ENCODE data around the gene DGKZ.
"Not testable (repeated sequence)": the region's sequence is repeated elsewhere in the genome, so short reads cannot be mapped to it uniquely, and the experiment has no call there.

DGKZ gene

DNA sequence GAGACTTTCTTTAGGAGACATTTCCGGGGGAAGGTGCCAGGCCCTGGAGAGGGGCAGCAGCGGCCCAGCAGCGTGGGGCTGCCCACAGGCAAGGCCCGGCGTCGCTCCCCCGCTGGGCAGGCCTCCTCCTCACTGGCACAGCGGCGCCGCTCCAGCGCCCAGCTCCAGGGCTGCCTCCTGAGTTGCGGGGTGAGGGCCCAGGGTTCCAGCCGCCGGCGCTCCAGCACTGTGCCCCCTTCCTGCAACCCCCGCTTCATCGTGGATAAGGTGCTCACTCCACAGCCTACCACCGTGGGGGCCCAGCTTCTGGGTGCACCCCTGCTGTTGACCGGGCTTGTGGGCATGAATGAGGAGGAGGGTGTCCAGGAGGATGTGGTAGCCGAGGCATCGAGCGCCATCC, 19.0 kb downstream of the DGKZ start:
- TF ChIP-seq, protein P1, sequence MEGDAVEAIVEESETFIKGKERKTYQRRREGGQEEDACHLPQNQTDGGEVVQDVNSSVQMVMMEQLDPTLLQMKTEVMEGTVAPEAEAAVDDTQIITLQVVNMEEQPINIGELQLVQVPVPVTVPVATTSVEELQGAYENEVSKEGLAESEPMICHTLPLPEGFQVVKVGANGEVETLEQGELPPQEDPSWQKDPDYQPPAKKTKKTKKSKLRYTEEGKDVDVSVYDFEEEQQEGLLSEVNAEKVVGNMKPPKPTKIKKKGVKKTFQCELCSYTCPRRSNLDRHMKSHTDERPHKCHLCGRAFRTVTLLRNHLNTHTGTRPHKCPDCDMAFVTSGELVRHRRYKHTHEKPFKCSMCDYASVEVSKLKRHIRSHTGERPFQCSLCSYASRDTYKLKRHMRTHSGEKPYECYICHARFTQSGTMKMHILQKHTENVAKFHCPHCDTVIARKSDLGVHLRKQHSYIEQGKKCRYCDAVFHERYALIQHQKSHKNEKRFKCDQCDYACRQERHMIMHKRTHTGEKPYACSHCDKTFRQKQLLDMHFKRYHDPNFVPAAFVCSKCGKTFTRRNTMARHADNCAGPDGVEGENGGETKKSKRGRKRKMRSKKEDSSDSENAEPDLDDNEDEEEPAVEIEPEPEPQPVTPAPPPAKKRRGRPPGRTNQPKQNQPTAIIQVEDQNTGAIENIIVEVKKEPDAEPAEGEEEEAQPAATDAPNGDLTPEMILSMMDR (conservative IDR thresholded peaks at IDR 0.05; ENCODE audit: low read depth, low read length), result no peak
- no peak for DNase-seq (ENCODE audit: low read depth)
- H3K4me3 ChIP-seq (ENCODE audit: low read length), result no peak overlapping the region

DNA sequence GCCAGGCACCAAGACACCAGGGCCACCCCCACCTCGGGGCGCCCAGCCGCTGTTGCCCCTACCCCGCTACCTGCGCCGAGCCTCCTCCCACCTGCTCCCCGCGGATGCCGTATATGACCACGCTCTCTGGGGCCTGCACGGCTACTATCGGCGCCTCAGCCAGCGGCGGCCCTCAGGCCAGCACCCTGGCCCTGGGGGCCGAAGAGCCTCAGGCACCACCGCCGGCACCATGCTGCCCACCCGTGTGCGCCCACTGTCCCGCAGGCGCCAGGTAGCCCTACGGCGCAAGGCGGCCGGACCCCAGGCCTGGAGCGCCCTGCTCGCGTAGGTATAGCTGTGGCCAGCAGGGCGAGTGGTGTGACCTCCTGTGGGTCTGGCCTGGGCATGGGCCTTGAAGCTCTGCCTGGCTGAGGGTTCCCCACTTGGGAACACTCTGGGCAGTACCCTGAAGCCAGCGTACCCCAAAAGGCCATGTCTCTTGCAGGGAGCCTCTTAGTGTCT, 19.4 kb downstream of the DGKZ start:
- H3K4me3 ChIP-seq (ENCODE audit: low read length), result no peak overlapping the region
- no peak for DNase-seq (ENCODE audit: low read depth)
- TF ChIP-seq, protein P1 (conservative IDR thresholded peaks at IDR 0.05; ENCODE audit: low read depth, low read length), result no peak

DNA sequence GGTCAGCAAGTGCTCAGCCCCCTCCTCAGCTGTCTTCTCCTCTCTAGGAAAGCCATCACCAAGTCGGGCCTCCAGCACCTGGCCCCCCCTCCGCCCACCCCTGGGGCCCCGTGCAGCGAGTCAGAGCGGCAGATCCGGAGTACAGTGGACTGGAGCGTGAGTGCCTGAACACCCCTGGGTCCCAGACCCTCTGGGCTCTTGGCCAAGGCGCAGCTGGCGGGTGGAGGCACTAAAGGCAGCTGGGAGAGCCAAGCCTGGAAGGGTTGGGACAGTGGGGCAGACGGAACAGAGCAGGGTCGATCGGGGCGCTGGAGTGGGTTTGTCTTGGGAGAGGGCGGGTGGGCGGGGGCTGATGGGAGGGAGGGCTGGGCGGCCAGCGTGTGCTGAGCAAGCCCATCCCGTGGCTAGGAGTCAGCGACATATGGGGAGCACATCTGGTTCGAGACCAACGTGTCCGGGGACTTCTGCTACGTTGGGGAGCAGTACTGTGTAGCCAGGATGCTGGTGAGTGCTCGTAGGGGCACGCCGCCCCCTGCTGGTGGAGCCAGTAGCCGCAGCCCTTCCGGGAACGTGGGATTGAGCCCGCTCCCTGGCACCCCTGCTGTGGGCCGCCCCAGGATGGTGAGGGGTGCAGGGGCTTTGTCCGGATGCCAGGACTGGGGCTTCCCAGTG, 20.1 kb downstream of the DGKZ start:
- DNase-seq (ENCODE audit: low read depth), result no peak
- TF ChIP-seq, protein P1 (conservative IDR thresholded peaks at IDR 0.05; ENCODE audit: low read depth, low read length), result peak; percentile 81
- H3K4me3 ChIP-seq (ENCODE audit: low read length), result no peak overlapping the region

DNA sequence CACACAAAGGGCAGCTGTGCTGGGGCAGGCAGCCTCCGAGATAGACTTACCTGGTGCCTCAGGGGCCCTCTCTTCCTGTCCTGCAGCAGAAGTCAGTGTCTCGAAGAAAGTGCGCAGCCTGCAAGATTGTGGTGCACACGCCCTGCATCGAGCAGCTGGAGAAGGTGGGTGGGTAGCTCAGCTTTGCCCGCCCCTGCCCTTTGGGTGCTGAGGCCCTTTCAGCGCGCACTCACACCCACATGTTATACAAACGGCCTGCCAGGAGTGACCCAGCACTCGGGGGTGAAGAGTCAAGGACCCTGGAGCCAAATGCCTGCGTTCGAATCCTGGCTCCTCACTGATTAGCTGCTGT, 20.6 kb downstream of the DGKZ start:
- H3K4me3 ChIP-seq (ENCODE audit: low read length), result no peak overlapping the region
- TF ChIP-seq, protein P1 (conservative IDR thresholded peaks at IDR 0.05; ENCODE audit: low read depth, low read length), result no peak
- DNase-seq (ENCODE audit: low read depth), result no peak

DNA sequence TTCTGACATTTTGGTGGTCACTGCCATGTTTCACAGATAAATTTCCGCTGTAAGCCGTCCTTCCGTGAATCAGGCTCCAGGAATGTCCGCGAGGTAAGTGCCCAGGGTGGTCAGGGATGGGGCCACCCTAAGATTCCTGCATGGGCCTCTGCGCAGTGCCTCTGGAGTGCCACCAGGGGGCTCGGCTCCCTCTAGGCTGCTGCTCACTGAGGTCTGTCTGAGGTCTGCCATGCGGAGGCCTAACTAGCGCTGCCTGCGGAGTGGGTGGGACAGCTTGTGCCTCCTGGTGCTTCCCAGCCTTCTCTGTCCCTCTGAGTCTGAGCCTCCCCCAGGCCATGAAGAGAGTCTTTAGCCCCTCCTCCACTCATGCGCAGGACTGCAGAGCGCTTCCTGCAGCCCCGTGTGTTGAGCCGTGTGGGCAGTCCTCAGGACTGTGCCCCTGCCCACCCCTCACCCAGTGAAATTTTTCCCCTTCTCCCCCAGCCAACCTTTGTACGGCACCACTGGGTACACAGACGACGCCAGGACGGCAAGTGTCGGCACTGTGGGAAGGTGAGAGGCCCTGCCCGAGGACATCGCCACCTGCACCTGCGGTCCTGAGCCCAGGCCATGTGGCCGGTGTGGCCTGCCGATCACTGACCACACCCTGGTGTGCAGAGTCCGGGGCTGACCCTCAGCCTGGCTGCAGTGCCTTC, 22.3 kb downstream of the DGKZ start:
- H3K4me3 ChIP-seq (ENCODE audit: low read length), result no peak overlapping the region
- DNase-seq (ENCODE audit: low read depth), result no peak
- TF ChIP-seq, protein P1 (conservative IDR thresholded peaks at IDR 0.05; ENCODE audit: low read depth, low read length), result peak; percentile 97

DNA sequence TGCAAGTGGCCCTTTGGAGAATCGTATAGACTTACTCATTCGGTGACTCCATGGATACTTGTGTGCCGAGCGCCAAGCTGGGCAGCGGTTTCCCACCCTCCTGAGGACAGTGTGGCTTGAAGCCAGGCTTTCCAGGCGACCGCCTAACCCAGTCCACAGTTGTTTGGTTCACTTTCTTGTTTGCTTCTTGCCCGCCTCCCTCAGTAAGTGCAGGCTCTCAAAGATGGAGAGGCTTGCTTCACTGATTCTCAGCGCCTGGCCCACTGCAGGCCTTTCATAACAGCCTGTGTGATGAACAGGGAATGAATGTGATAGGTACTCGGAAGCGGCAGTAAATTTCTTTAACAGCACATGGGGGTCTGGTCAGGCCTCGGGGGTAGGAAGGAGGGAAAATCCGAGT, 23.0 kb downstream of the DGKZ start:
- TF ChIP-seq, protein P1 (conservative IDR thresholded peaks at IDR 0.05; ENCODE audit: low read depth, low read length), result no peak
- no peak for DNase-seq (ENCODE audit: low read depth)
- no peak overlapping the region for H3K4me3 ChIP-seq (ENCODE audit: low read length)

DNA sequence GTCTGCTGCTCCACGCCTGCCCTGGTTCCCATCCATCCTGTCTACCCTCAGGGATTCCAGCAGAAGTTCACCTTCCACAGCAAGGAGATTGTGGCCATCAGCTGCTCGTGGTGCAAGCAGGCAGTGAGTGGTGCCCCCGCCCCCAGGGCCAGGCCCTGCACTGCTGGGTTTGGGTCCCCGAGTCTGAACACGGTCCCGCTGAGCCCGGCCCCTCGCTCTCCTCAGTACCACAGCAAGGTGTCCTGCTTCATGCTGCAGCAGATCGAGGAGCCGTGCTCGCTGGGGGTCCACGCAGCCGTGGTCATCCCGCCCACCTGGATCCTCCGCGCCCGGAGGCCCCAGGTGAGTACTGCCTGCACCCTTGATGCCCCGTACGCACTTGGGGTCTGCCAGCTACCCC, 24.0 kb downstream of the DGKZ start:
- H3K4me3 ChIP-seq (ENCODE audit: low read length); DNase-seq (ENCODE audit: low read depth): not testable (repeated sequence)
